ENCODE data around the gene GATA2.

The GATA2 gene

GRCh38 chr3:128487813-128488635 lies 5.0 kb downstream of the GATA2 start:
- peak in 1 of 2 donors; percentile 57 for DNase-seq

- DNase-seq: no peak
Measured at GRCh38 chr3:128487538-128487812, 5.5 kb downstream of the GATA2 start.

- DNase-seq: peak; percentile 16 to 64
Measured at GRCh38 chr3:128486681-128487537, 6.1 kb downstream of the GATA2 start.

GRCh38 chr3:128486205-128486628 lies 6.8 kb downstream of the GATA2 start:
- DNase-seq: no peak

- DNase-seq: no peak
Measured at GRCh38 chr3:128485282-128486204, 7.5 kb downstream of the GATA2 start.

- no peak for DNase-seq
Measured at GRCh38 chr3:128484404-128485281, 8.4 kb downstream of the GATA2 start.

GRCh38 chr3:128483657-128484403 lies 9.2 kb downstream of the GATA2 start:
- no peak for DNase-seq

- peak; percentile 10 to 89 for DNase-seq
Measured at GRCh38 chr3:128482666-128483656, 10.0 kb downstream of the GATA2 start.

GRCh38 chr3:128482175-128482574 lies 10.8 kb downstream of the GATA2 start:
- no peak for DNase-seq

GRCh38 chr3:128481438-128481942 lies 11.5 kb downstream of the GATA2 start:
- no peak for DNase-seq

- no peak for DNase-seq
Measured at GRCh38 chr3:128480717-128481437, 12.1 kb downstream of the GATA2 start.

- DNase-seq: no peak
Measured at GRCh38 chr3:128480278-128480677, 12.7 kb downstream of the GATA2 start.

- no peak for DNase-seq
Measured at GRCh38 chr3:128479558-128480086, 13.4 kb downstream of the GATA2 start.

- DNase-seq: no peak
Measured at GRCh38 chr3:128478576-128479506, 14.2 kb downstream of the GATA2 start.

GRCh38 chr3:128476659-128477058 lies 16.3 kb downstream of the GATA2 start:
- DNase-seq: no peak

- no peak for DNase-seq
Measured at GRCh38 chr3:128475355-128475754, 17.6 kb downstream of the GATA2 start.

- DNase-seq: no peak
Measured at GRCh38 chr3:128473737-128474136, 19.3 kb downstream of the GATA2 start.

GRCh38 chr3:128473180-128473519 lies 19.9 kb downstream of the GATA2 start:
- DNase-seq: no peak

Measured in bone marrow (tissue), 2 donors.